Measurements from ENCODE around the gene APH1B. TPM values are rescaled to one million over a fixed set of nuclear protein-coding genes. Genes with fewer than 3 reads are reported as not detected.
"Not testable (repeated sequence)": the region's sequence is repeated elsewhere in the genome, so short reads cannot be mapped to it uniquely, and the experiment has no call there.

Gene APH1B
- total RNA-seq, 8 experiments from 2014 or later = 6.9 to 20.2 (median 11.9) TPM

DNA sequence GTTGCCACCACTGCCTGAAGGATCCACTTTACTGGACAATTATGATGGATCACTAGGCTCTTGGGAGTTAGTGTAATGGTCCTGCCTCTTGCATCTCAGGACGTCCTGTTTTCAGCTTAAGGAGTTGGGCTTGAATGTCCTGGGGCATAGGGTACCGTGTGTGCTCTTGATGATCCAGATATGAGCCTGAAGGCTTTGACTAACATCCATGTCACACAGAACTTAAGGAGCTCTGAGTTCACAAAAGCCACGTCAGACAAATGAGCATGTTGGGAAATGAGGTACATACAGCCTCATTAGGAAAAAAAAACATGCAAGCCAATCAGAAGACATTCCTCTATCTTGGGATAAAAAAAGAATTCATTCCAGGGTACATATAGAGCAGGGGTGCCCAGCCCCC lies 63.5 kb downstream of the APH1B start:
- WGBS, 10 experiments = 67 to 100% (median 76%) methylated on average over 1 to 3 of the region's 3 CpGs; no CpG with 5 or more reads in 2 of the 10 experiments
- Histone ChIP-seq H3K4me1 (replicated peaks in 1 of 2) (no peaks in the 10 kb centered on the region), H3K27ac (no peak overlapping the region), H3K4me3 (no peak overlapping the region)
- no peak for ATAC-seq (replicated peaks in 6 of 8)
- in situ Hi-C loops (cut with MboI; ENCODE audit: low pct_unique_long_range_greater_than_20kb in 2 of 9, low sequenced_read_pairs in 9 of 9, unreplicated experiment in 9 of 9) = no loop called here

DNA sequence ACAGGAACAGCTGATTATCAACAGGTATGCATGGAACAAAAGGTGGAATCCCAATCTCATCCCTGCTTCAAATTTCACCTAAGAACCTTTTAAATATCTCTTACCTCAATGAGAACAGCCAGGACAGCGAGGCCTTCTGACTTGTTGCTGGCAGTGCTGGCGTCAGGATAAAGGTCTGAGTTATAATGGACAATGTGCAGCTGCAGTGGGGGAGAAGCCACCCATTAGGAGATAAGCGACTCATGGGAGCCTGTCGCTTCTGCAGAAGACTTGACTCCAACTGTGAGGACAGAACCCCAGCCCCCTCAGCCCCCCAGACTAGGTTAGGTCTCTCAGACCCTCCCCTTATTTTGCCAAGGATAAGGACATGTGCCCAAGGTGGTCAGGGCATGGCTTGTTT lies 64.5 kb downstream of the APH1B start:
- ATAC-seq (replicated peaks in 6 of 8) = no peak
- in situ Hi-C loops (cut with MboI; ENCODE audit: low pct_unique_long_range_greater_than_20kb in 2 of 9, low sequenced_read_pairs in 9 of 9, unreplicated experiment in 9 of 9) = no loop called here
- 100% methylated on average over 1 to 2 of the region's 4 CpGs; no CpG with 5 or more reads in 6 of the 10 experiments for WGBS, 10 experiments
- Histone ChIP-seq H3K27ac (no peak overlapping the region), H3K4me3 (no peak overlapping the region), H3K4me1 (replicated peaks in 1 of 2) (no peaks in the 10 kb centered on the region)

DNA sequence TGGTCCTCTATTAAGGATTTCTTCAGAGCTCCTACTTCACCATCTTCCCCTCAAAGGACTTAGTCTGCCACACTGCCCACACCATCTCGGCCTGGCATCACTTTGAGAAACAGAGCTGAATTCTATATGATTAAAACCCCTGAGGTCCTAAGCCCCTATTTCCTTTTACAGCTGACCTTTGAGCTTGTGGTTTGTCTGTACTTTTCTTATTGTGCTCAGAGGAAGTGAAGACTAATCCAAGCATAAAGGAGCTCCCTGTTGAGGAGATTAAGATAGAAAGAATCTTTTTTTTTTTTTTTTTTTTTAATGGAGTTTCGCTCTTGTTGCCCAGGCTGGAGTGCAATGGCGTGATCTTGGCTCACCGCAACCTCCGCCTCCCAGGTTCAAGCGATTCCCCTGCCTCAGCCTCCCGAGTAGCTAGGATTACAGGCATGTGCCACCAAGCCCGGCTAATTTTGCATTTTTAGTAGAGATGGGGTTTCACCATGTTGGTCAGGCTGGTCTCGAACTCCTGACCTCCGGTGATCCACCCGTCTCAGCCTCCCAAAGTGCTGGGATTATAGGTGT lies 65.7 kb downstream of the APH1B start:
- H3K4me3 ChIP-seq; H3K4me1 ChIP-seq (replicated peaks in 1 of 2); ATAC-seq (replicated peaks in 6 of 8); in situ Hi-C loops (cut with MboI; ENCODE audit: low pct_unique_long_range_greater_than_20kb in 2 of 9, low sequenced_read_pairs in 9 of 9, unreplicated experiment in 9 of 9); H3K27ac ChIP-seq: not testable (repeated sequence)
- WGBS, 10 experiments = 0 to 100% (median 80%) methylated on average over 1 to 3 of the region's 11 CpGs

DNA sequence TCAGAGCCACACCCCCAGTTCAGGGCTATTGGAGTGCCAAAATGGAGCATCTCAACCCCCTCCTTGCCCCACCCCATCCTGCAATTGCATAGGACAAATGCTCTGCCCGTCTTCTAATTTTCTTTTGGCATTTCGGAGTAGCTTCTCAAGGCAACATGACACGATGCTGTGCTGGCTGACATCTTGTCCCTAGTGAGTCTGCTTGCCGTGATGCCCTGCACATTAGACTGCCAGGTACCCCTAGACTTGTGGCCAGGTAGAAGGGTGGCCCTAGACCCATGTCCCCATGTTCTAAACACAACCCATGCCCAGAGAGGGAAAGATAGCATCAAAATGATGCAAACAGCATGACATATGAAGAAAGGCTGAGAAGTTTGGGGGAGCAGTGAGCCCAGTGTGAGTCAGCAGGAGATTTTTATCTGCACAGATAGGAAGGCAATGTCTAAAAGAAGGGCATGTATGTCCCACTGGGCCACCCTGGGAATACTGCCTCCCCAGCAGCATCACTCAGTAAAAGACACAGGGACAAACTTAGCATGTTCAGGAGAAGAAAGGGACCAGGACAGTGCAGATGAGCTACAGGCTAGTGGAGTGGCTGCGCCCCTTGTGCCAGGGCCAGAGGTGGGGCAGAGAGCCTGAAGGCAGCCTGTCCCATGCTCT lies 67.5 kb downstream of the APH1B start:
- peaks cover 0 to 6% of the 10 kb centered on the region in 2 donors for H3K4me1 ChIP-seq (replicated peaks in 1 of 2)
- H3K4me3 ChIP-seq = no peak overlapping the region
- ATAC-seq (replicated peaks in 6 of 8) = peak in 2 of 8 experiments; percentile 40
- WGBS, 10 experiments = 71 to 93% (median 83%) methylated on average over 1 to 4 of the region's 5 CpGs; no CpG with 5 or more reads in 6 of the 10 experiments
- in situ Hi-C loops (cut with MboI; ENCODE audit: low pct_unique_long_range_greater_than_20kb in 2 of 9, low sequenced_read_pairs in 9 of 9, unreplicated experiment in 9 of 9) = no loop called here
- H3K27ac ChIP-seq = no peak overlapping the region

DNA sequence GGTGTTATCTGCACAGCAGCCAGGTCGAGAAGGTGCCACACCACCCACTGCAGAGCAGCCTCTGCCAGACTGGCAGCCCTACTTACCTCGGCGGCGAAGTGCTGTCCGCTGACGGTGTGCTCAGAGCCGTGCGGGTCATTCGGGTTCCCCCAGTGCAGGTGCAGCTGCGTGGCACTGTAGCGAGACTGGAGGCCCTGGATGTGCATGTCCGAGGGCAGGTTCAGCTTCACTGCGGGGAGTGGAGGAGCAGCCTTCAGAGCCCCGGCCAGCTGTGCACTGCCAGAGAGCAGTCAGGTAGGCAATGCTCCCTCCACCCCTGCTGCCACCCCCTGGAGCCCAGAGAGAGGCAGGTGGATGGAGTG lies 68.0 kb downstream of the APH1B start:
- no peak overlapping the region for H3K4me3 ChIP-seq
- in situ Hi-C loops (cut with MboI; ENCODE audit: low pct_unique_long_range_greater_than_20kb in 2 of 9, low sequenced_read_pairs in 9 of 9, unreplicated experiment in 9 of 9) = no loop called here
- H3K4me1 ChIP-seq (replicated peaks in 1 of 2) = peaks cover 0 to 6% of the 10 kb centered on the region in 2 donors
- no peak overlapping the region for H3K27ac ChIP-seq
- WGBS, 10 experiments = 80 to 100% (median 80%) methylated on average over 1 to 9 of the region's 14 CpGs; no CpG with 5 or more reads in 7 of the 10 experiments
- ATAC-seq (replicated peaks in 6 of 8) = no peak

DNA sequence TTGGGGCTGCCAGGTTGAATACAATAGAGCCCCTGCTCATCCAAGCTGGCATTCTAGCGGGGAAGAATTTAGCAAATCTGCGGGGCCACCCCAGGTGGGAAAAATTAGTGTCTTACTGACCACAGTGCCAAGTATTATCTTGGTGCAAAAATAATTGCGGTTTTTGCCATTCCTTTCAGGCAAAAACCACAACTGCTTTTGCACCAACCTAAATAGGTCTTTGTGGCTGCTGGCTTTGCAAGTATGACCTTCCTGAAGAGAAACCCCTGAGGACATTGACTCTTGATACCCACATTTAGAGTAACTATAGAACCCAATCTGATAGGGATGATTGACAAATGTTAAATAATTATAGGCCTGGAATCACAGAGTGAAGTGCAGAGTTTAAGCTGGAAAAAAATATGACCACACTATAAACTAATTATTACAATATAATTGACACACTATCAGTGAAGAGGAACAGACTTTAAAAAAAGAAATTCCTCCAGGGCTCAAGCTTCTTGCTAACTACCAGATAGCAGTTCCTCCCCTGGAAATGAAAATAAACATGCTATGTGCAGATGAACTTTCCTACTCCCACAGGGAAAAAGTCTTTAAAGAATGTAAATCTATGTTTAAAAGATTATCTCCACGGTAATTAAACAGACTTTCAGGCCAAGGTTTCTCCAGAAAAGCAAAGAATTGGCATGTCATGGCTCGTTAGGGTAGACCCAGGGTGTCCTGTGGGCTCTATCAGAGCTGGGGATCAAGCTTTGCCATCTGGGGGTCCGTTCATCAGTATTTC lies 69.9 kb downstream of the APH1B start:
- peak in 2 of 8 experiments; percentile 36 to 52 for ATAC-seq (replicated peaks in 6 of 8)
- in situ Hi-C loops (cut with MboI; ENCODE audit: low pct_unique_long_range_greater_than_20kb in 2 of 9, low sequenced_read_pairs in 9 of 9, unreplicated experiment in 9 of 9) = no loop called here
- peaks cover 0 to 6% of the 10 kb centered on the region in 2 donors for H3K4me1 ChIP-seq (replicated peaks in 1 of 2)
- 38 to 100% (median 81%) methylated on average over 1 to 5 of the region's 6 CpGs for WGBS, 10 experiments
- H3K4me3 ChIP-seq = no peak overlapping the region
- H3K27ac ChIP-seq = no peak overlapping the region

DNA sequence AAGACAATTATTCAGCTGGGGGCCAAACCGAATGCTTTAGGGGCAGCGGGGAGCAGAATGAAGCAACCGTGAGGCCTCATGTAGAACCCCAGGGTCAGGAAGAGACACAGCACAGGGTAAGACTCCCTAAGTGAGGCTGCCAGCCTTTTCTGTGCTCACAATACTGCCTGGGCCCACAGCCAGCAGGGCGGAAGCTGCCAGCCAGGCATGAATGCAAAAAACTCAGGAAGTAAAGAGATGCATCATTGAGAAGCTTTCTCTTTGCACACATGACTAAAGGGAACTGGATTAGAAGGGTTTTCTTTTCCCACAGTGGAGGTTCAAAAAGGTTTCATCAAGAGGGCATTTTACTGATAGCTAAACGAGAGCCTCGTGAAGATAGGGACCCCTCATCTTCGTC lies 71.0 kb downstream of the APH1B start:
- peak; percentile 72 to 97 (median 88) for ATAC-seq (replicated peaks in 6 of 8)
- Histone ChIP-seq H3K27ac (no peak overlapping the region), H3K4me1 (replicated peaks in 1 of 2) (peaks cover 0 to 6% of the 10 kb centered on the region in 2 donors), H3K4me3 (no peak overlapping the region)
- 0 to 83% (median 72%) methylated on average over 1 to 7 of the region's 7 CpGs; no CpG with 5 or more reads in 3 of the 10 experiments for WGBS, 10 experiments
- in situ Hi-C loops (cut with MboI; ENCODE audit: low pct_unique_long_range_greater_than_20kb in 2 of 9, low sequenced_read_pairs in 9 of 9, unreplicated experiment in 9 of 9) = no loop called here

DNA sequence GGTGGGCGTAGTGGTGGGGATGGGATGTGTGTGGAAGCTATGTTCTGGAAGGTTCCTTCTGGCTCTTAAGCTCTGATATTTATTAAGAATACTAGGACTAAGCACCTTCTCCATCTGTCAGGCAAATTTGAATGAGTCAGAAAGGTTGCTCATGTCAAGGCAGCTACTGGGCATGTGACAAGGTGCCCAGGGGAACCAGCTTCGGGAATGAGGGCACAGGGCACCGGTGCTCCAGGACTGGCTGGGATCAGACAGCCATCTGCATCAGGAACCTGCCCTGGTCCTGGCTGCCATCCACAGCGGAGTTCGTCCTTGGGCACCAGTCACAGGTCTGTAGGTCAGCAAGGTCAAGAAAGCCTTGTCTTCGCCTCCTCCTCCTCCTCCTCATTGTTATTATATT lies 71.8 kb downstream of the APH1B start:
- WGBS, 10 experiments = 87 to 100% (median 100%) methylated on average over 1 to 3 of the region's 6 CpGs; no CpG with 5 or more reads in 5 of the 10 experiments
- no peak for ATAC-seq (replicated peaks in 6 of 8)
- in situ Hi-C loops (cut with MboI; ENCODE audit: low pct_unique_long_range_greater_than_20kb in 2 of 9, low sequenced_read_pairs in 9 of 9, unreplicated experiment in 9 of 9) = no loop called here

DNA sequence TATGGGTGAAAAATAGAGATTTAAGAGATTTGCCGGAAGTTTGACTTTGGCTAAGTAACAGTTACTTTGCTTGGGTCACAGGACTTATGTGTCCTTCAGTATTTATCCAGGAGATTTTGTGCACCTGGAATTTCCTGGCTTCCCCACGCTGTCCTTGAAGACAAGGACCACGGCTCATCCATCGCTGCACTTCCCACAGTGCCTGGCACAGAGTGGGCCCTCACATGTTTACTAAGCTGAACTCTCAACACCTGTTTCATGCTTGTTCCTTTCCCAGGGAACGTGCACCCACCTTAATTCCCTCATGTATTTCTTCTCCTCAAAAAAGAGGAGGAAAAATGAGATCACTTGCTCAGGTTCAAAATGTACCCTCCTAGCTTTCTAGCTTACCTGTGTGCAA lies 72.2 kb downstream of the APH1B start:
- H3K4me3 ChIP-seq = no peak overlapping the region
- 82 to 100% (median 100%) methylated on average over 1 to 5 of the region's 5 CpGs; no CpG with 5 or more reads in 4 of the 10 experiments for WGBS, 10 experiments
- peaks cover 0 to 6% of the 10 kb centered on the region in 2 donors for H3K4me1 ChIP-seq (replicated peaks in 1 of 2)
- no peak for ATAC-seq (replicated peaks in 6 of 8)
- in situ Hi-C loops (cut with MboI; ENCODE audit: low pct_unique_long_range_greater_than_20kb in 2 of 9, low sequenced_read_pairs in 9 of 9, unreplicated experiment in 9 of 9) = no loop called here
- no peak overlapping the region for H3K27ac ChIP-seq

More for the DNA sequence above, 71.8 kb downstream of the APH1B start:
- no peak overlapping the region for H3K4me3 ChIP-seq
- H3K4me1 ChIP-seq (replicated peaks in 1 of 2) = peaks cover 0 to 6% of the 10 kb centered on the region in 2 donors
- H3K27ac ChIP-seq = no peak overlapping the region

DNA sequence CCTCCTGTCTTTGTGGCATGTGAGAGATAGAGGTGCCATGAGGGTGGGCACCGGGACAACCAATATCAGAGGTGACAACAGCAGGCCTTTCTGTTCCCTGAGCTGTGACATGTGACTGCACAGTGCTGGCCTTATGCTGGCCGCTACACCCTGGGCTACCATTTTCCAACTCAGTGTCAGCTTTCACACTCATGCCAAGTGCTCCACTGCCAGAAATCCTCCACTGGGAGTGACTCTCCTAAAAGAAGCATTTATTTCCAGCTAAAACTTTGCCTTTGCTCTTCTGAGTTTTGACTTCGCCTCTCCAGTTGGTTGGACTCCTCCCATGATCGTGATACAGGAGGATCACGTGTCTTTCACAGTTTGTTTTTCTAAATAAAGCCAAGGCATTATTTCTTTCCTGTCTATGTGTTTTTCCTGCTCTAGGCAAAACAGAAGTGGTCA lies 72.8 kb downstream of the APH1B start:
- no peak for ATAC-seq (replicated peaks in 6 of 8)
- Histone ChIP-seq H3K27ac (no peak overlapping the region), H3K4me3 (no peak overlapping the region), H3K4me1 (replicated peaks in 1 of 2) (peaks cover 0 to 6% of the 10 kb centered on the region in 2 donors)
- 40 to 100% (median 82%) methylated on average over 1 to 5 of the region's 5 CpGs; no CpG with 5 or more reads in 2 of the 10 experiments for WGBS, 10 experiments
- in situ Hi-C loops (cut with MboI; ENCODE audit: low pct_unique_long_range_greater_than_20kb in 2 of 9, low sequenced_read_pairs in 9 of 9, unreplicated experiment in 9 of 9) = no loop called here

DNA sequence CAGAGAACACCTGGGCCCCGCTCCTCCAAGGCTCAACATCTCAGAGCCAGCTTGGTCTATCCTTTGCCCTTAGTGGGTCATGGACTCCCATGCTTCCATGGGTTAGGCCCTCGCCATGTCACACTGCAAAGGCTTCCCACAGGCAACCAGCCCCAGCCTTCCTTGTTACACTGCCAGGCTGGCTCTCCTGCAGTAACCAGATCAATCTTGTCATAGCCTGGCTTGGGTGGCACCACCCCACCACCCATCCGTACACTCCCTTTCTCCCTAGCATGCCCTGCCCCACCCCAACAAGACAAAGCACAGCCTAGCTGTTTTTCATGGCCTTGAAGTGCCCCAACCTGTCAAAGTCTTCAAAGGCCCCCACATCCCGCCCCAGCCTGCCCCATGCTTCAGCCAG lies 73.8 kb downstream of the APH1B start:
- Histone ChIP-seq H3K27ac (no peak overlapping the region), H3K4me1 (replicated peaks in 1 of 2) (peaks cover 0 to 6% of the 10 kb centered on the region in 2 donors), H3K4me3 (no peak overlapping the region)
- in situ Hi-C loops (cut with MboI; ENCODE audit: low pct_unique_long_range_greater_than_20kb in 2 of 9, low sequenced_read_pairs in 9 of 9, unreplicated experiment in 9 of 9) = no loop called here
- no peak for ATAC-seq (replicated peaks in 6 of 8)
- 80 to 100% (median 100%) methylated on average over 1 to 2 of the region's 4 CpGs; no CpG with 5 or more reads in 2 of the 10 experiments for WGBS, 10 experiments

DNA sequence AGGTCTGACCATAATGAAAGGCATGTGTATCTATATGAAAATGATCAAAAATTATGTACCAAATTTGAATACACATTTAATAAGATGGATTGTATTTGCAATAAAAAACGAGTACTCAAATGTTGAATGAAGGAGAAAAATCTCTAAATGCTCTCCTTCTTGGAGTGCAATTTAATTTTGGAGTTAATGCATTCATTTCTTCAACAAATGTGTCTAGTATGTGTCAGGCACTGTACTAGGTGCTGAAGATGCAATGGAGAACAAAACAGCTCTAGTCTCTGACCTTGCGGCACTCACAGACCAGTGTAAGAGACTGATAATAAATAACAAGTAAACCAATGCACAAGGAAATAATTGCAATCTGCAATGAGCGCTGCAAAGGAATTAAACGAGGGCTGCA lies 75.4 kb downstream of the APH1B start:
- no peak overlapping the region for H3K27ac ChIP-seq
- in situ Hi-C loops (cut with MboI; ENCODE audit: low pct_unique_long_range_greater_than_20kb in 2 of 9, low sequenced_read_pairs in 9 of 9, unreplicated experiment in 9 of 9) = no loop called here
- no peak for ATAC-seq (replicated peaks in 6 of 8)
- H3K4me3 ChIP-seq = no peak overlapping the region
- WGBS, 10 experiments = 67 to 100% (median 87%) methylated on average over 1 to 4 of the region's 4 CpGs
- H3K4me1 ChIP-seq (replicated peaks in 1 of 2) = peaks cover 0 to 6% of the 10 kb centered on the region in 2 donors

DNA sequence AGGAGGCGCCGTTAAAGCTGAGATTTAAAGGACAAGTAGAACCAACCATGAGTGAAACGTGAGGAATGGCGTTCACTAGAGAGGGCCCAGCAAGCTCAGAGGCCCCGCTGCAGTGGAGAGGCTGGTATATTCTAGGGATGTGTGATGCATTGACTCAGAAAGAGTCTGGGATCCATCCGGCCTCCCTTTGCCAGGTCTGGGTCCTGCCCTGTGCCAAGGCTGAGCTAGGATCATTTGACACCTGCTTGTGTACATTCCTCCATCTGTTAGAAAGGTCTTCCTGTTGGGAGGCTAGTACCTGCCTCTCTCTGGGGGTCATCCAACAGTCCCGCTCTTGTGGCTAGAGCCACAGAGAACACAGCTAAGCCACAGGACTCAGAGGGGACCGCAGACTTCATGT lies 75.9 kb downstream of the APH1B start:
- Histone ChIP-seq H3K27ac (no peak overlapping the region), H3K4me3 (no peak overlapping the region), H3K4me1 (replicated peaks in 1 of 2) (peaks cover 0 to 5% of the 10 kb centered on the region in 2 donors)
- ATAC-seq (replicated peaks in 6 of 8) = no peak
- 0 to 100% (median 76%) methylated on average over 1 to 5 of the region's 8 CpGs; no CpG with 5 or more reads in 1 of the 10 experiments for WGBS, 10 experiments
- in situ Hi-C loops (cut with MboI; ENCODE audit: low pct_unique_long_range_greater_than_20kb in 2 of 9, low sequenced_read_pairs in 9 of 9, unreplicated experiment in 9 of 9) = no loop called here
